ENCODE data around the gene CILP2.

GRCh38 chr19:19550972-19551852 is 13.1 kb downstream of the CILP2 start:
- no peak for TF ChIP-seq JUND (IDR thresholded peaks at IDR 0.05; ENCODE audit: low read length)
- TF ChIP-seq CTCF (IDR thresholded peaks at IDR 0.05; ENCODE audit: control extremely low read depth in 1 of 3, insufficient read depth in 1 of 3, low read depth in 1 of 3, low read length in 3 of 3) = no peak

All from H1 (cell line).